ENCODE measurements around the gene KLRF2.

- TF ChIP-seq CTCF (IDR thresholded peaks at IDR 0.05): no peak
- TF ChIP-seq POLR2A (IDR thresholded peaks at IDR 0.05): no peak
Observed at GRCh38 chr12:9858135-9858534, 23.2 kb upstream of the KLRF2 start.

Measured in stomach (tissue), 4 donors.